Measurements from ENCODE around the gene MEIKIN. TPM values are rescaled to one million over a fixed set of nuclear protein-coding genes. Genes with fewer than 3 reads are reported as not detected.
A peak's percentile ranks its signal among the peaks of the same experiment; 100 is the strongest.

The MEIKIN gene
- total RNA-seq, 1 experiment from 2014 or later, result not detected

- H3K36me3 ChIP-seq, result no peaks in the 10 kb centered on the region
- H3K9me3 ChIP-seq (replicated peaks), result no peaks in the 10 kb centered on the region
- H3K27ac ChIP-seq, result no peak overlapping the region
- no peaks in the 10 kb centered on the region for H3K4me1 ChIP-seq
- no peaks in the 10 kb centered on the region for H3K27me3 ChIP-seq
- H3K4me3 ChIP-seq, result no peak overlapping the region
- DNase-seq, result no peak
Observed at GRCh38 chr5:131979816-131980215, 34.4 kb upstream of the MEIKIN start.

DNA sequence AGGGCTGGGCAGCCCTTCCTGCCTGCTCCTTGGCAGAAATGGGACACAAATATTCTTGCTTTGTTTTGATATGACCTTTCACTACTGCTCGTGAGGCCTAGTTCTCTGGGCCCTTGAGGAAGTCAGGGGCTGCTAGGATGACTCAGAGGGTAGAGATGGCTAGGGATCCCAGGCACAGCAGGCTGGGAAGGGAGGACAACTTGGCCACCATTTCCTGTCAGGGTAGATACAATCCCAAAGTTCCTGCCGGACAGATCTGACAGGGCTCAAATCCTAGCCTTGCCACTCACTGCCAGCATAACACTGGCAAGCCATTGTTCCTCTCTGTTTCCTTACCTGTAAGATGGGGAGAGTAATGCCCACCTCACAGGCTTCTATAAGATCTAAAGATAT lies 31.7 kb upstream of the MEIKIN start:
- Histone ChIP-seq H3K4me1 (no peaks in the 10 kb centered on the region), H3K36me3 (no peaks in the 10 kb centered on the region), H3K4me3 (no peak overlapping the region), H3K9me3 (replicated peaks) (no peaks in the 10 kb centered on the region), H3K27ac (no peak overlapping the region), H3K27me3 (no peaks in the 10 kb centered on the region)
- DNase-seq, result no peak

DNA sequence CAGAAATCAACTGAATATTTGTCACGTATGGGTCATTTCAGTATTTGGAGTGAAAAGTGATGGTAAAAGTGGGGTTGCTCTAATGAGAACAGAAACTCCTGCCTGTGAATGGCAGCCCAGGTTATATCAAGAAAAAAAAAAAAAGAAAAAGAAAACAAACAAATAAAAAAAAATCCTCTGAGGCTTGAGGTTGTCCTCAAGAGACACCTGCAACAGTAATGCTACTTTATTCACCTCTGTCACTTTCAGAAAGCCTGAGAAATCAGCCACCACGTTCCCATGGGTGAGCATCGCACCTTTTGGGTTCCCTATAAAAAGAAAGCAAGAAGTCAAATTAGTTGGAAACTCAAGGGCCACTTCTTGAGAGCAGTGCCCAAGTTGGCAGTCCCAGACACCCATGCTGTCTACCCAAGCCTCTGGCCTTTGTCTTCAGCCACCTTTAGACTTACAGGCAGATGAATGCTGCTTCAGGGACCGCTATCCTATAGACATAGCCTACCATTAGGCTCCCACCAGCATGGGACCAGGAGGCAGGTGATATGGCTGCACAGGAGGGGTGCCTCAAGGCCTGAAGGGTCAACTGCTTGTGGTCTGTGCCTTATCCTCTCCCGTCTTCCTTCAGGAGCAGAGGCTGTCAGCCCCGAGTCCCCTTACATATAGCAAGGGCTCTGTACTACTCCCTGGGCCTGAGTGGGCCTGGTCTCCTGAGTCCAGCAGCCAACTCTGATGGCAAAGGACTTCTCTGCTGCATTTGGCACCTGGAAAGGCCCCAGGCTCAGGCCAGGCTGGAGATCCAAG lies 31.1 kb upstream of the MEIKIN start:
- Histone ChIP-seq H3K27me3 (no peaks in the 10 kb centered on the region), H3K4me1 (no peaks in the 10 kb centered on the region), H3K27ac (no peak overlapping the region), H3K36me3 (no peaks in the 10 kb centered on the region), H3K9me3 (replicated peaks) (no peaks in the 10 kb centered on the region), H3K4me3 (no peak overlapping the region)
- no peak for DNase-seq

- H3K9me3 ChIP-seq (replicated peaks), result no peaks in the 10 kb centered on the region
- no peak overlapping the region for H3K27ac ChIP-seq
- no peak overlapping the region for H3K4me3 ChIP-seq
- H3K36me3 ChIP-seq, result no peaks in the 10 kb centered on the region
- DNase-seq, result no peak
- no peaks in the 10 kb centered on the region for H3K27me3 ChIP-seq
- H3K4me1 ChIP-seq, result no peaks in the 10 kb centered on the region
Observed at GRCh38 chr5:131974956-131975726, 29.7 kb upstream of the MEIKIN start.

DNA sequence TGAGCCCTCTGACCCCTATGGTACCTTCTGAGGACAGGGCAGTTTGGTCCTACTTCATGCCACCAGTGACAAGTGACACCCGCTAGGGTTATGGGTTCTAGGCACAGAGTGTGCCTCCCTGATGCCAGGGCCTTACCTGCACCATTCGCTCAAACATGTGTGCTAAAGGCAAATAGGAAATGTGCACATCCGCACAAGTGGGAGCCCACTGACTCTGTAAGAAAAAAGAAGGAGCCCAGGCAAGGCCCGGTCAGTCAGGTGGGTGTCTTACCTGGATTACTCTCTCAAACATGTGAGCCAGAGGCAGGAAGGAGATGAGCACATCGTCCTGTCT lies 29.1 kb upstream of the MEIKIN start:
- Histone ChIP-seq H3K27ac (no peak overlapping the region), H3K4me1 (no peaks in the 10 kb centered on the region), H3K27me3 (no peaks in the 10 kb centered on the region), H3K36me3 (no peaks in the 10 kb centered on the region), H3K4me3 (no peak overlapping the region), H3K9me3 (replicated peaks) (no peaks in the 10 kb centered on the region)
- DNase-seq, result no peak

DNA sequence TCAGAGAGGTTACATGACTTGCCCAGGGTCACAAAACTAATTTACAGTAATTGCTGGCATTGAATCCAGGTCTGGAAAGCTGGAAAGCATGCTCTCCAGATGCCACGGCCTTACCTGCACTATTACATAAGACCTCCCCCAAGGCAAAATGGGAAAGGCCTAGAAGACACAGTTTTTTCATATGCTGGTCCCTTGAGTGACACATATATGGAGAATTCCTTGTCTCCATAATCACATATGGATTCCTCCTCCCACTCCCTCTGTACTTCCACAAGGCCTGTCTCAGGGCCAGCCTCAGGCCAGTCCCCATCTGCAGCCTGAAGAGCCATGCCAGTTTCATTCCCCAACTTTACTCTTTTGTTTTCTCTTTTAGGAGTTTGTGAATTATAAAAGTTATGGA lies 28.6 kb upstream of the MEIKIN start:
- Histone ChIP-seq H3K4me1 (no peaks in the 10 kb centered on the region), H3K36me3 (no peaks in the 10 kb centered on the region), H3K4me3 (no peak overlapping the region), H3K9me3 (replicated peaks) (no peaks in the 10 kb centered on the region), H3K27me3 (no peaks in the 10 kb centered on the region), H3K27ac (no peak overlapping the region)
- no peak for DNase-seq

- Histone ChIP-seq H3K9me3 (replicated peaks) (no peaks in the 10 kb centered on the region), H3K27me3 (no peaks in the 10 kb centered on the region), H3K27ac (no peak overlapping the region), H3K36me3 (no peaks in the 10 kb centered on the region), H3K4me3 (no peak overlapping the region), H3K4me1 (no peaks in the 10 kb centered on the region)
- DNase-seq, result no peak
Observed at GRCh38 chr5:131973089-131973712, 27.7 kb upstream of the MEIKIN start.

DNA sequence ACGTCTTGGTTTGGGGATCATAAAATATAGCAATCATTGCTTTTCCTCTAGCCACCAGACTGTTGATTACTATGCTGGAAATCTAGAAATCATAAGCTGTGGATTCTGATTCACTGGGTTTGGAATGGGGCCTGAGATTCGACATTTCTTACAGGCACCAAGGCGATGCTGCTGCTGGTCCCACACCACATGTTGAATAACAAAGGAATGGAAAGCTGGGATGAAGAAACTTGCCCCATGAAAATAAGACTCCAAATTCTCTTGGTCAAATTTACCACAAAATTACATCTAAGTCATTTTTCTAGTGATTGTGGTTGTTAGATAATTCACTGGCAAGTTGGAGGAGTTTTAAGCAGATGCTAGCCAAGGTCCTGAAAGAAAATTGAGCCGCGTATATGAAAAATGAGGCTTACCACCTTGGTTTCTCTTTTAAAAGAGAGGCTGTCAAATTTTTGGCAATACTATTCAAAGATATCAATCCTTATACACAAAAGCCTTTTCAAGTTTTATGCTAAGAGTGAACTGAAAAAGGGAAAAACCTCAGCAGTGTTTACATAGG lies 23.0 kb upstream of the MEIKIN start:
- Histone ChIP-seq H3K4me3 (no peak overlapping the region), H3K36me3 (no peaks in the 10 kb centered on the region), H3K9me3 (replicated peaks) (no peaks in the 10 kb centered on the region), H3K27ac (no peak overlapping the region), H3K27me3 (no peaks in the 10 kb centered on the region), H3K4me1 (no peaks in the 10 kb centered on the region)
- DNase-seq, result no peak

GRCh38 chr5:131966551-131966950 lies 21.1 kb upstream of the MEIKIN start:
- no peak overlapping the region for H3K27ac ChIP-seq
- H3K27me3 ChIP-seq, result no peaks in the 10 kb centered on the region
- no peak for DNase-seq
- no peaks in the 10 kb centered on the region for H3K36me3 ChIP-seq
- H3K4me3 ChIP-seq, result no peak overlapping the region
- H3K4me1 ChIP-seq, result no peaks in the 10 kb centered on the region
- H3K9me3 ChIP-seq (replicated peaks), result no peaks in the 10 kb centered on the region

- Histone ChIP-seq H3K27me3 (no peaks in the 10 kb centered on the region), H3K4me1 (no peaks in the 10 kb centered on the region), H3K27ac (no peak overlapping the region), H3K9me3 (replicated peaks) (no peaks in the 10 kb centered on the region), H3K36me3 (no peaks in the 10 kb centered on the region), H3K4me3 (no peak overlapping the region)
- no peak for DNase-seq
Observed at GRCh38 chr5:131965826-131966415, 20.5 kb upstream of the MEIKIN start.

- Histone ChIP-seq H3K27ac (no peak overlapping the region), H3K4me1 (no peaks in the 10 kb centered on the region), H3K36me3 (no peaks in the 10 kb centered on the region), H3K4me3 (no peak overlapping the region), H3K9me3 (replicated peaks) (no peaks in the 10 kb centered on the region), H3K27me3 (no peaks in the 10 kb centered on the region)
- peak in 1 of 2 experiments; percentile 5 for DNase-seq
Observed at GRCh38 chr5:131959906-131960305, 14.4 kb upstream of the MEIKIN start.

DNA sequence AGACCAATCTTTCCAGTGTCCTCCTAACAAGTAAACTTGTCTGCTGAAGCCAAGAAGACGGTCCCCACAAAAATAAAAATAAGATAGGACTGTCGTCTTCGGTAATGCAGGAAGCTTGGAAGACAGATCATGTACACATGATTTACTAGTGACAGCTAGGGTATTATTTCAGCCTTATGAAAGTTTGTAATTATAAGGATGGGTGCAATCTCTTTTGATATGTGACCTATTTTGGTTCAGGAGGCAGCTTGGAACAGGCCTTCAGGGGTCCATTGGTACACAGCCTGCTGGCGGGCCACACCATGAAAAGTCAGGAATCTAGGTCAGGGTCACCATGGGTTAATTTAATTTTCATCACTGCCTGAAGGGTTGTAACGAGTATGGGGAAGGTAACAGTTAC lies 13.7 kb upstream of the MEIKIN start:
- DNase-seq, result no peak
- Histone ChIP-seq H3K9me3 (replicated peaks) (no peaks in the 10 kb centered on the region), H3K4me1 (no peaks in the 10 kb centered on the region), H3K27me3 (no peaks in the 10 kb centered on the region), H3K36me3 (no peaks in the 10 kb centered on the region), H3K4me3 (no peak overlapping the region), H3K27ac (no peak overlapping the region)

DNA sequence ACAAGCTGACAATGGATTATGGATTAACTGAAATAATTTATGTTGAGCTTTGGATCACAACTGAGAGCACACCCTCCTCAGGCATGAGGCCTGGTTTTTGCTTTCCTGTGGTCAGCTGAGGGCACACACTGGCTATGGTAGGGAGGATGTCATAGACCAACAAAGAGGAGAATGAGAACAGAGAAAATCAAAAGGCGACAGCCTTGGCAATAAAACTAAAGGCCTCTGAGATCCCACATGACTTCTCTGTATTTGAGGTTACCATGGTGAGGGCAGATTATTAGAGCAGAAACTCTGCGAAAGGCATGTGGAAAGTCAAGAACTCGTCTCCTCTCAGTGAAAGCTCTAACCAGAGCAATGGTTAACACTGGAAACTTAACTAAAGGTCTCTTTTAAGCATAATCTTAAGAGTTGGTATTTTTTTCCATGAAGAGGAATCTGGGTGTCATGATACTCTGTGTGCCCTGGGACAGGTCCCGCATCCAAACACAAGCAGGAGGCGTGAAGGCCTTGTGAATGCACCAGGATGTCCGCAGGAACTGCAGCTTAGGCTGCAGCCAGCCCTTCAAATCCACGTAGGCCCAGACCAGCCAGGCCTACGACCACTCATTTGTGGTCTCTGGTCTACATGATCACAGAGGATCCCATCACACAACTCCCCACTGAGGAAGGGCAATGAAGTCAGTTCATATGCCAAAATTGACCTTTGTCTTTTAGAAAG lies 12.4 kb upstream of the MEIKIN start:
- no peak overlapping the region for H3K4me3 ChIP-seq
- no peaks in the 10 kb centered on the region for H3K36me3 ChIP-seq
- H3K4me1 ChIP-seq, result no peaks in the 10 kb centered on the region
- no peaks in the 10 kb centered on the region for H3K9me3 ChIP-seq (replicated peaks)
- H3K27me3 ChIP-seq, result no peaks in the 10 kb centered on the region
- DNase-seq, result no peak
- no peak overlapping the region for H3K27ac ChIP-seq

DNA sequence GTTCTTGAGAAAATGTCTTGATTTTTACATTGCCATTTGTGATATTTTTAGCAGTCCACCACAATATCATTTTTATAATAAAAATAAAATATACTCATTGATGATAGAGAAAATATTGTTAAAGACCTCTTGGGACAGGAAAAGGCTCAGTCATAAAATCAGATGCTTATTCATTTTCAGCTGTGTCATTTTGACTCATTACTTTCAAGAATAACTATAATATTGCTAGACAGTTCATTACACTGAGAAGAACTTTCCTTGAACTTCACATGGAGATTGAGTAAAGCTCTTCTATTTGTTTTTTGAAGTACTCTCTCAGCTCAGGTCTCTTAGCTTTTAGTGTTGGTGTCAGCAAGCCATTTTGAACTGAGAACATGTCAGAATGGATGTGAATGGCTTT lies 8.5 kb upstream of the MEIKIN start:
- Histone ChIP-seq H3K27me3 (0 out of 2 replicates have a peak, but pooled peaks cover 4% of the 10 kb centered on the region), H3K9me3 (replicated peaks) (no peaks in the 10 kb centered on the region), H3K27ac (no peak overlapping the region), H3K4me3 (no peak overlapping the region), H3K4me1 (no peaks in the 10 kb centered on the region), H3K36me3 (no peaks in the 10 kb centered on the region)
- DNase-seq, result no peak
